ENCODE results near the gene SART3.
"Not testable (repeated sequence)": the region's sequence is repeated elsewhere in the genome, so short reads cannot be mapped to it uniquely, and the experiment has no call there.

The SART3 gene

DNA sequence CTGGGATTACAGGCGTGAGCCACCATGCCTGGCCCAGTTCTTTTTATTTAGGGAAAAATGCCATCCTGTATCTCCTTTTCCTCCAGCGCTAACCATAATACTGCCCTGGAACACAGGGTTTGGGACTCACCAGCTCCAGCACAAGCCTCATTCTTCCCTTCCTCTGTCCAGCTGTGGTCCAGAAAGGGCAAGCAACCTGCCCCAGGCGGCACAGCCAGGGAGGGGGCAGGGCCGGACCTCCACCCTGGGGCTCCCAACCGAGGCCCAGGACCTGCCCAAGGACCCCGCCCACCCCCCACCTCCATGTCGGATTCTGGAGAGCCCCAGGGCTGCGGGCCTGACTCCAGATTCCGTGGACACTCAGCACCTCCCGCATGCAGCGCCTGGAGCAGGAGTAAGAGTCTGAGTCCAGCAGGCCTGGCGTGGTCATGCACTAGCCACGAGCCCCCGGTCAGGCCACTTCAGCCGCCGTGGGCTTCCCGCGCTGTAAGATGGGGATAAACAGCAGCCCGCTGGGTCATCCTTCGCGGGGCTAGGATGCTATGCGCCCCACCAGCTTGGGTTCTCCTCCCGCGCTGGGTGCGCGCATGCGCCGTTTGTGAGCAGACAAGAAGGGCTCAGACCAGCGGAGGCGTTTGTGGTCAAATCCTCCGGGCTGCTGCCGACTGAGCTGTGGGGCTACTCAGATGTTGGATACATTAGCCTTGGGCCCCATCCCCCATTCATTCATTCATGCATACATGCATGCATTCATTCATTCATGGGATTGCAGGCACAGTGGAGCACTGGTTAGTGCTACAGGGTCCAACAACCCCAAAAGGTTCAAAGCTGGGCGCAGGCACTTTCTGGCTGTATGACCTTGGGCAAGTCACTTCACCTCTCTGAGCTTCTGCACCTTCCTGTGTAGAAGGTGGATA is 20.6 kb upstream of the SART3 start:
- DNase-seq = no peak

DNA sequence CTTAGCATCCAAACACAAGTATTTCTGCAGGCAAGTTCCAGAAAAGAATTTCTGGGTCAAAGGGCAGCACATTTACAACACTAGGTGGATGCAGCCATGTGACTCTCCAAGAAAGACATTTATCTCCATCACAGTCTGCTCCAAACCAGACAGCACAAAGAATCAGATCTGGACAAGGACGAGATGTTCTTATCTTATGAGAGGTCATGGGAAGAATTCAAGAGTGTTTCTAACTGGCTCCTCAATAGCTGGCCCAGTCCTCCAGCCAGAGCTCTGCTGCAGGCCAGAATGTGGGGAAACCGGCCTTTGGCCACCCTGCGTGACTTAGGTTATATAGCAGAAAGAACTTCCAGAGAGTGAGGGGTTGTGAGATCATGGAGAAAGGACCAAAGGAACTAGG is 19.6 kb upstream of the SART3 start:
- no peak for DNase-seq

DNA sequence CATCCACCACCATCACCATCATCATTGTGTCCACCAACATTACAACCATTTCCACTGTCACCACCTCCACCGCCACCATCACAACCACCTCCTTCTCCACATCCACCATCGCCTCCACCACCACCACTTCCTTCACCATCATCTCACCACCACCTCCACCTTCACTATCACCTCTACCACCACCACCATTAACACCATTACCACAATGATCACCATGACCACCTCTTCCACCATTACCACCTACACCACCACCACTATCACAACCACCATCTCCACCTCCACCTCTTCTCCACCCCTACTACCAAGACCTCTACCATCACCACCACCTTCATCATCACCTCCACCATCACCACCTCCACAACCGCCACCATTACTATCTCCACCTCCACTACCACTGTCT is 17.8 kb upstream of the SART3 start:
- no peak for DNase-seq

DNA sequence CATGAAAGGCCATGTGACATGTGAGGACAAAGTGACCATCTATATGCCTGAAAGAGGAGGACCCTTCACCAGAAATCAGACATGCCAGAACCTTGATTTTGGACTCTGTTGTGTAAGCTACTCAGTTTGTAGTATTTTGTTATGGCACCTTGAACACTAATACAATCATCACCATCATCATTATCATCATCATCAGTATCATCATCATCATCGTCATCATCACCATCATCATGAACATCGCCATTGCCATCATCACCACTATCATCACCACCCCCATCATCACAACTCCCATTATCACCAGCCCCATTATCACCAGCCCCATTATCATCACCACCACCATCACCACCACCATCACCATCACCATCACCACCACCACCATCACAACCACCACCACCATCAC is 17.3 kb upstream of the SART3 start:
- no peak for DNase-seq

DNA sequence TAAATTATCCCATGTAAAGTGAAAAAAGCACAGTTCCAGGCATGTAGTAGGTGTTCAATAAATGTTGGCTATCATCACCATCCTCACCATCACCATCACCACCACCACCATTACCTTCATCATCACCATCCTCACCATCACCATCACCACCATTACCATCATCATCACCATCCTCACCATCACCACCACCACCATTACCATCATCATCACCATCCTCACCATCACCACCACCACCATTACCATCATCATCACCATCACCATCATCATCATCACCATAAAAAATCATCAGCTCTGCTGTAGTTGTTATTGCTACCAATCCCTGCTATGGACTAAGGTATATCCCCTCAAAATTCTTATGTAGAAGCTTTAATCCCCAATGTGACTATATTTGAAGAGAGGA is 16.5 kb upstream of the SART3 start:
- DNase-seq = no peak

DNA sequence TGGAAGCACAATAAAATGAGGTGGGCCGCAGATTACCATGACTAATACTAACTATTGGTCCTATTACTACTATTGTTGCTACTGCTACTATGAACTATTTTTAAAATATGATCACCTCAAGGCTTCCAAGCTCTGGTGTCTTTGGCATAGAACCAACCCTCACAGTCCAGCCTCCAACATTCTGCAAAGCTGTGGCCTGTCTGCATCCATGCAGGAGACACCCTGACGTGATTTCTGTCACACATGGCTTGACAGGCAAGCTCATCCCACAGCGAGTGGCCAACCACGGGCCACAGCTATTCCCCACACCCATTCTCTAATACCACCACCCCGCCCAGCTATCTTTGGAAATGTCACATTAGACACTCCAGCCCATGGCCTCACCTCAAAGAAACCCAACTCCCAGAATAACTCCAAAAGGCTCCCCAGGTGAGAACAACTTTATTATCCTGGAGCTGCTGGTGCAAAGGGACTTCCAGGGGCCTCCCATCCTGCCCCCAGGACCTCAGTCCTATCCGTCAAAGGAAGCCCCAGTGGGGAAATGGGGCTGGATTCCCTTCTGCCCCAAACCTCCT is 15.8 kb upstream of the SART3 start:
- DNase-seq = no peak

DNA sequence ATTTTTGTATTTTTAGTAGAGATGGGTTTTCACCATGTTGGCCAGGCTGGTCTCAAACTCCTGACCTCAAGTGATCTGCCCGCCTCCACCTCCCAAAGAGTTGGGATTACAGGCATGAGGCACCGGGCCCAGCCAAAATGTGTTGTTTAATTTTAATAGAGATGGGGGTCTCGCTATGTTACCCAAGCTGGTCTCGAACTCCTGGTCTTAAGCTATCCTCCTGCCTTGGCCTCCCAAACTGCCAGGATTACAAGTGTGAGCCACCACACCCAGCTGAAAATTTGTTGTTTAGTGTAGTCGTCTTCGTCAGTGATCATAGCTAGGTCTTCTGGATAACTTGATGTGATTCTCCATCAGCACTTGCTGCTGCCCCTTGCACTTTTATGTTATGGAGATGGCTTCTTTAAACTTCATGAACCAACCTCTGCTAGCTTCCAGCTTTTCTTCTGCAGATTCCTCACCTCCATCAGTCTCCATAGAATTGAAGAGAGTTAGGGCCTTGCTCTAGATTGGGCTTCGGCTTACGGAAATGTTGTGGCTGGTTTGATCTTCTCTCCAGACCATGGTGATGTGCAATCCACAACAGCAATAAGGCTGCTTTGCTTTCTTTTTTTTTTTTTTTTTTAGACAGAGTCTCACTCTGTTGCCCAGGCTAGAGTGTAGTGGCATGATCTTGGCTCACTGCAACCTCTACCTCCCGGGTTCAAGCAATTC is 14.4 kb upstream of the SART3 start:
- DNase-seq = peak; percentile 28

DNA sequence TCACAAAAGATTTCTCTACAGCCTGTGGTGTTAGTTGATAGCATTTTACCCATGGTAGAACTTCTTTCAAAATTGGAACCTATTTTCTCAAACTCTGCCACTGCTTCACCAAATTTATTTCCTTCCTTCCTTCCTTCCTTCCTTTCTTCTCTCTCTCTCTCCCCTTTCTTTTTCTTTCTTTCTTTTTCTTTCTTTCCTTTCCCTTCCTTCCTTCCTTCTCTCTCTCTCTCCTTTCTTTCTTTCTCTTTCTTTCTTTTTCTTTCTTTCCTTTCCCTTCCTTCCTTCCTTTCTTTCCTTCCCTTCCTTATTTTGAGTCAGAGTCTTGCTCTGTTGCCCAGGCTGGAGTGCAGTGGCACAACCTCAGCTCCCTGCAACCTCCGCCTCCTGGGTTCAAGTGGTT is 13.3 kb upstream of the SART3 start:
- DNase-seq = not testable (repeated sequence)

DNA sequence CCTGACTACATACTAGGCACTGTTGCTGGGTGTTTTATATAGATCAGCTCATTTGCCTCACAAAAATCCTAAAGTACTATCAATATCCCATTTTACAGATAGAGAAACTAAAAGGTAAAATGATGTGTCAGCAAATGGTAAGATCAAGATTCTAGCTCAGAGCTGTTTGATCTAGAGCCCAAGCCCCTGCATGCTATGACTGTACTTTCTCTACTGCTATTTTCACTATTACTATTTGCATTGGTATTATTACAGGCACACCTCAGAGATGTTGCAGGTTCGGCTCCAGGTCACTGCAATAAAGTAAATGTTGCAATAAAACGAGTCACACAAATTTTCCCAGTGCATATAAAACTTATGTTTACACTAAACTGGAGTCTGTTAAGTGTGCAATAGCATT is 12.3 kb upstream of the SART3 start:
- no peak for DNase-seq

DNA sequence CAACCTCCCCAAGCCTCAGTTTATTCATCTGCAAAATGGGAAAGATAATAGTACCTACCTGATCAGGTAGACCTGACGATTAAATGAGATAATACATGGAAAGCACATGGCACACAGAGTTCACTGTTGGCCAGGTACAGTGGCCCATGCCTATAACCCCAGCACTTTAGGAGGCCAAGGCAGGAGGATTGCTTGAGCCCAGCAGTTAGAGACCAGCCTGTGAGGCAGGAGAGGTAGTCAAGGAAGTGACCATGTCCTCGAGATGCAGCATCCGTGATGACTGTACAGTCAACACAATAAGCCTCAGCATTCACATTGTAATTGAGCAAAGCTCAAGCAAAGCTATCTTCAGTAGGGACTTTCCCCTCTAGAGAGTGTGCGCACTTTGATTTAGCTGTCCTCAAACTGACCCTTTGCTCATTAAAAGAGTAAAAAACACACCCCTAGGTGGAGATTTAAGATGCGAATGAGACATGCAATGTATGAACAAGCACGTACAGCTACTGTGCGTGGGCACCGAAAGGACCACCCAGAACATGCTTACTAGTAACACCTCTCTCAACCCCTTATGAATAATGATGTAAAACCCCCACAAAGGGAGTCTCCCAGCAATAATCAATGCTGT is 11.3 kb upstream of the SART3 start:
- DNase-seq = no peak

DNA sequence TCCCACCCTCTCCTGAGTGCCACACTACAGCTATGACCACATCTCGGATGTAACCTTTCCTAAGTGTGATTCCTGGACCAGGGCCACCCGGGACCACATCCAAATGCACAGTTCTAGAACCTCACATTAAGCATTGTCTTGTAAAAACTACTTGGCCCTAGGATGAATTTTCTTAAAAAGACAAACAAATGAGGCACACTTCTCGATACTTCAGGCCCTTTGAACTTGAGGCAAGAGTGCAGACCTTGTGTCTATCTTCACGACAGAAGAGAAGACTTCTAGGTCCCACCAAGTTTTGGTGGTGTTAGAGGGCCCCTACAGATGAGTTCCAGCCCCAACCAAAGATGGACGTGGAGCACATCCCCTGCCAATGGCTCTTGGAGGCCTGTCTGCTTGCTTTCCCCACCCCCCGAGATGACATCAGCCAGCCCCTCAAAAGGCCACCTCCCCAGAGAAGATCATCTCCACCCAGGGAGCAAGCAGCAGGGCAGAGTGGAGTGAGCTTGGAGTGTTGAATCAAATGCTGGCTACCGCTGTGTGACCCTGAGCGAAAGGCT is 10.7 kb upstream of the SART3 start:
- DNase-seq = no peak

DNA sequence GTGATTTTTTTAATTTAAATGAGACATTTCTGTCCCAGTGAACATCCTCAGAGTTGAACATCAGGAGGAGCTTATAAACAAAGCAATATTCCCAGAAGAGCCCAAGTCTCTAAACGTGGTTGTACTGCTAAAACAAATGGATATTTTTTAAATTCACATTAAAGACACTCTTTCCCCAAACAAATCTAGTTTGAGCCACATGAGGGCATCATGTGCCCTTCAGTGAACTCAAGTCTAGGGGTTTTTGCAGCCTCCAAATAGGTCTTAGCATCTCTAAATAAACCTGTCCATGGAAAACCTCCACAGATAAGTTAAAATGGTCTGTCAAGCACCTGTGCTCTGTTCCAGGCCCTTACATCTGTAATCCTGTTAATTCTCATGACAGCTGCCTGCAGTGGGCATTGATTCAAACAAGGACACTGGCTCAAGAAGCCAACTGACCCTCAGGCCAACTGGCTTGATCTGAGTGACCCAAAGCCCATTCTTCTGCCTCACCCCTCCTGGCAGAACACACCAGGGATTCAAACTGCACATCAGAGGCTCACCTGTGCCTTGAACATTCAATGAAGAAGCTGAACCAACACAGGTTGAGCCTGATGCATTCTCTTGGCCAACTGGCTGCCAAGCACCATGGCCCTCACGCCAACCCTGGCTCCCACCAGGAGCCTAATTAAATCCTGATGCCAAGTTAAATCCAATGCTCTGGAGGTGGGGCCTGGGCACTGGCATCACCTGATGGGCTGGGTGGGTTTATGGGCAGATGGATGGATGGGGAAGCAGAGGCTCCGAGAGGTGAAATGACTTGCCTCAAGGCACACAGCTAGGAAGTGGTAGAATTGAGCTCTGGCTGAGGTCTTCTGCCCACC is 10.0 kb upstream of the SART3 start:
- DNase-seq = no peak

DNA sequence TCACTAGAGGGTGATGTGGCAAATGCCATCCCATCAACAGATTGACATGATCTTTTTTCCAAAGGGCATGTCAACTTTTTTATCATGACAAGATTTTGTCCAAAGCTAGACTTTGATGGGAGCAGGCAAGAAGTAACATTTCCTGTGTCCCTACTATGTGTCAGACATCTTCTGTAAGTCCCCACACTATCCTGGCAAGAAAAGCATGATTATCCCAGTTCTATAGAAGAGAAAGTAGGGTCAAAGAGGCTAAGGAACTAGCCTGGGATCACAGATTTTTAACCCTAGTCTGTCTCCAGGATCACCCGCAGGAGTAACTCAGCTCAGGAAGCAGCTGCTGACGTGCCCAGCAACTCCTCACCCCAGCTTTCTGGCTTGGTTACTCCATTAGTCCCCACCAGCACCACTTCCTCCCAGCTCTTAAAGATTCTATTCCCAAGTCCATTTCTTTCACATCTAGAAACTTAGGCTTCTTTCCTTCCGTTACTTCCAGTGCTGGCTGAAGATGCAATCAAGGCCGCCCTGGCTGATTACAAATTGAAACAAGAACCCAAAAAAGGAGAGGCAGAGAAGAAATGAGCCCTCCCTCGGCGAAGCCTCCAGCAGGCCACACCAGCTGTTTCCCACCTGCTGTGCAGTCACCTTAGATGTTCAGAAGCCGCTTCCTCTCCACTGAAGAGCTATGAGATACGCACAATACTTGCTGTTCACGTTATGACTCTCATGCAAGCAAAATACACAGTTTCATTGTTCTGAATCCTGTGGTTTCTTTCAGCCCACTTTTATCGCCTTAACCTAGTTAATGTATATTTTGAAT is 7.6 kb upstream of the SART3 start:
- no peak for DNase-seq

DNA sequence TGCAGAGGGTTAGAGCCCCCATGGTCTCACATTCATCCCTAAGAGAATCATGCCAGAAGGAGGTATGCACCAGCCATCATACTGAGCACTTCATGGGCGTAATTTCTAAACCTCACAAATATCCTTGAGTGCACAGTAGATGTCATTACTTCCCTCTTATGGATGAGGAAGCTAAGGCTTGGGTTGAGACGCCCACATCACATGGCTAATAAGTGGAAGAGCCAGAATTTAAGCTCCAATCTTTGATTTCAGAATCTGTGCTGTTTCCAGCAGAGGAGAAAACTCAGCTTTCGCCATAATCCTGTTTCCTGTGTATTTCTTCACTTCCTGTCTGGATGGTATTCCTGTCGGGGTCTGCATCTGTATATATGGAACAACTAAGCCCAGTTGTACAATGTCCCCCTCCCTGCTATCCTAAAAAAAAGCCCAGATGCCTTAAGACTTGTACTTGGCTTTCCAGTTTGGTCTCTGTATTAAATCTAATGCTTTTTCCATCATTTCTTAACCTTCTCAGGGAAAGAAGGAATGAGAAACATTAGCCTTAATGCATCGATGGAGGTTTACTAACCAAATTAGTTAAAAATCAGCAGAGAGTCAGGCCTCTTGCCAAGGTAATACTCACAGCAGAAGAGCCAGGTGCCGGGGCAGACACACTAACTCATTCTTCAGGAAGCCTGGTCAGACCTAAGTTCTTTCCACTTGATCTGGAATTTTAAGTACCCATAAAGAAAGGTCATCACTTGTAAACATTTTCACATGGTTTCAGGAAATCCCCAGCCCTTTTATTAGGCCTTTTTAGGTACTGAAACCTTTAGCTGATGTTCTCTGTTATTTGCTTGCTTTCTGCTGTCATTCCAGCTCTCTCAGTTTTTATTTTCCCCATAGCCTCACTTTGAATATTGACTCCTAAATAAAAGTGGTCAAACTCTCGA is 6.7 kb upstream of the SART3 start:
- DNase-seq = peak; percentile 21

DNA sequence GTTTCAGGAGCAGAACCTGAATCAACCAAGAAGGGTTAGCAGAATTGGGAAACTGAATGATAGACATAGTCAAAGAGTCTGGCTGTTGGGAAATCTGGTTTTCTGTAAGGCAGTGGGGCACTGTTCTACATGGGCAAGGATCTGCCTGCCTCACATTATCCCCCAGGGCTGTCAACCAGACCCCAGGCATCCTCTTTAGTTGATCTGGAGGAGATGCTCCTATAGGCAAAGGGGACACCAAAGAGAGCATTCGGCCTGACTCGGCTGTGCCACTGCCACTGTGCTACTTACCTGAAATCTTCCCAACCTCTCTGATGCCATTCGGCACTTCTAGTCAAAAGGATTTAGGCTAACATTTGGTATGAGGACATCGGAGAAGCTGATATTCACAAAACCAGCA is 5.5 kb upstream of the SART3 start:
- no peak for DNase-seq

DNA sequence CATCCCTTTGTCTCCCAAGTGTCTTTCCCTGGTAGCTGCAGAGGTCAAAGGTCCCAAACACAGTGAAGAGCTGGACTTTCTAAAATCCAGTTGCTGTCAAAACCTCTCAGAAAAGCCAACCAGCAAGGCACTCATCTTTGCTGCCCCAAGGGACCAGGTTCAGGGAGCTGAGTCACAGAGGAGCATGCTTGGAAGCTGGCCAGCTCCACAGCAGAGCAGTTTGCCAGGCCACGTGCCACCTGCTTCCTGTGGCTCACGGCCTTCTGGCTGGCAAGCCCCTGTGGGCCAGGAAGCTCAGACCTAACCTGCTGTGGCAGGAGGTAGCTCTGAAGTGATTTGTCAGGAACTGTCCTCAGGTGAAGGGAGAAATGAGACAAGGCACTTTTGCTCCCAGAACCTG is 5.0 kb upstream of the SART3 start:
- DNase-seq = no peak

DNA sequence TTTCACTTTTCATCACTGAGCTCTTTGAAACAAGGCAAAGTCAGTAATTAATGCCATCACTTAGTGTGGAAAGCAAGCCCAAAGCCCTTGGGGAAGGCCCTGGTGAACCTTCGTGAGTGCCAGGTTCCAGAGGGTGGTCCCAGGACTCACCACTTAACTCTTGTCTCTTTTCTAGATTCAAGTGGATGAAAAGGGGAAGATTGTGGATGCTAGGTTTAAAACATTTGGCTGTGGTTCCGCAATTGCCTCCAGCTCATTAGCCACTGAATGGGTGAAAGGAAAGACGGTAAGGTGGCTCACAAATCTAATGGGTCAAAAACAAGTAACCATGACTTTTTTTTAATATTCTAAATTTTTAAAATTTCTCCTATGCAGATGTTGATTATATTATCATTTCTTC is 4.2 kb upstream of the SART3 start:
- DNase-seq = no peak

DNA sequence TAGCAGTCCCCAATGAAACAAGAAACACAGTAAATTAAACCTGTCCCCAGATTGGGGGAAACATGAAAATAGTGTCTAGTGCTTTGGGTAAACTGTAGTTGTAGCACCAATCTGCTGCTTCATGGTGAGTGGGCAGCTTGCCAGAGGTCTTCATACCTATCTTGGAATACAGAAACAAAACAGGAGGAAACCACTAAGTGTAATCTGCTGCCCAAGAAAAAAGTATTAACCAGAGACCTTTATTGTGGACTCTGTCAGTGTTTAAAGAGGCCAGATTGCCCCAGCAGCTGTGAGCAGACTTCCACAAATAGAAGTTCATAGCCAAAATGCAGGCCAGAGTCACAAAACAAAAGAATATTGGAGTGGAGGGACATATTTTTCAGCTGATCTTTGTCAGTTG is 3.8 kb upstream of the SART3 start:
- no peak for DNase-seq

DNA sequence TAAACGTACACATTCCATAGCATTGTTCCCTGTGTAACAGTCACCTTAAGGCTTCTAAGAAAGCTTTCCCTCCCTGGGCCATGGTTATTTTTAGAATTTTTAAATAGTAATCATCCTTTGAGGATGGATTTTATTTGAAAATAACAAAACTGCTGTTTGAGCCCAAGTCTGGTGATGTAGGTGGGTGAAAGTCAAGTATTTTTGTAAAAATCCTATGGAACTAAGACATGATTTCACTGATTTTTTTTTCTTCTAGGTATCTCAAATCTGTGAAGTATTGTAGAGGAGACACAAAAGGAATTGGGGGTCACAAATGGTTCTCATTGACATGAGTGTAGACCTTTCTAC is 2.8 kb upstream of the SART3 start:
- no peak for DNase-seq

DNA sequence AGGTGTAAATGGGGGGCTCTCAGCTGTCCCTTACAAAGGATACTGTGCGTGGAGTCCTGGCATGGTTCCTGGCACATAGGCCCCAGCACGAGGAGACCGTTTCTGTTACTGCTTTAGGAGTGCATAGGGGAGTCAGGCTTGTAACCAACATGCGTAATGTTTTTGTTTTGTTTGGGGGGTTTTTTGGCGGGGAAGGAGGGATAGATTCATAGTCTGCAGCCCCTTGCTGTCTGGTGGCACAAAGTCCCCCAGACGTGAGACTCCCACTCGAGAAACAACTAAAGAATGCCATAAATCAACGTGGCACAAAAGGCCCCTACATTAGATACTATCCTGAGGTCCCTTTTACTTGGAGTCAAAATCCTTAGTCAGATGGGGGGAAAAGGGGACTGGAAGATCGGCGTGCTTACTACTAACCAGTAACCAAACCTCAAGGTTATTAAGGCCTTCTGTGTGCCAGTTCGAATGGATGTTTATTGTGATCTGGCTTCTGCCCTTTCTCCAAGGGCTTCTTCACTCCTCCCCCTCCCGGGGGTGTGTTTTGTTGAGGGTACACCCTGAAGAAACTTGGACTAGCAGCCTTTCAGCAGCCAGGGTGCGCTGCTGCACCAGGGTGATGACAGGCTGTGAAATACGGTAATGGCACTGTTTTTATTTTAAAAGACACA is 2.3 kb upstream of the SART3 start:
- DNase-seq = peak; percentile 86

Measured in MV-4-11 (cell line).